Glomerular visceral epithelial cell (primary cell): ENCODE results near the gene RNF183.
A peak's percentile ranks its signal among the peaks of the same experiment; 100 is the strongest.
"Not testable (repeated sequence)": the region's sequence is repeated elsewhere in the genome, so short reads cannot be mapped to it uniquely, and the experiment has no call there.

Source experiments
- DNase-seq: peaks from one replicate; pipeline ENCODE4 v3.0.0-alpha.2; 2016; ENCODE audit errors: extremely low spot score

Gene RNF183

GRCh38 chr9:113316030-113316429, 12.9 kb upstream of the RNF183 start:
- no peak for DNase-seq

GRCh38 chr9:113315231-113315630, 12.1 kb upstream of the RNF183 start:
- DNase-seq = no peak

- no peak for DNase-seq
Measured at GRCh38 chr9:113313261-113313660, 10.1 kb upstream of the RNF183 start.

- DNase-seq = no peak
Measured at GRCh38 chr9:113311961-113312360, 8.8 kb upstream of the RNF183 start.

GRCh38 chr9:113310538-113310937, 7.4 kb upstream of the RNF183 start:
- DNase-seq = no peak

- peak; percentile 34 for DNase-seq
Measured at GRCh38 chr9:113309204-113309813, 6.1 kb upstream of the RNF183 start.

GRCh38 chr9:113307396-113307975, 4.3 kb upstream of the RNF183 start:
- peak; percentile 20 for DNase-seq

- no peak for DNase-seq
Measured at GRCh38 chr9:113306566-113306965, 3.4 kb upstream of the RNF183 start.

- no peak for DNase-seq
Measured at GRCh38 chr9:113301548-113301947, 1.6 kb downstream of the RNF183 start.

- DNase-seq = peak; percentile 23
Measured at GRCh38 chr9:113299800-113300292, 3.3 kb downstream of the RNF183 start.

GRCh38 chr9:113298924-113299770, 4.0 kb downstream of the RNF183 start:
- DNase-seq = no peak

GRCh38 chr9:113298311-113298710, 4.9 kb downstream of the RNF183 start:
- DNase-seq = no peak

GRCh38 chr9:113296796-113297558, 6.2 kb downstream of the RNF183 start:
- DNase-seq = no peak

GRCh38 chr9:113296247-113296646, 6.9 kb downstream of the RNF183 start:
- not testable (repeated sequence) for DNase-seq

GRCh38 chr9:113293285-113293878, 9.8 kb downstream of the RNF183 start:
- no peak for DNase-seq

GRCh38 chr9:113290052-113290607, 13.0 kb downstream of the RNF183 start:
- DNase-seq = no peak

- no peak for DNase-seq
Measured at GRCh38 chr9:113289091-113289490, 14.1 kb downstream of the RNF183 start.

- DNase-seq = no peak
Measured at GRCh38 chr9:113281356-113281755, 21.8 kb downstream of the RNF183 start.

GRCh38 chr9:113278840-113279239, 24.3 kb downstream of the RNF183 start:
- DNase-seq = no peak

- DNase-seq = peak; percentile 97
Measured at GRCh38 chr9:113275157-113276131, 27.7 kb downstream of the RNF183 start, which contains the start of the genes CDC26 and PRPF4. CDC26 (minus strand) TSS chr9:113275572; CDS start chr9:113272507, 3,065 bp downstream. PRPF4 (plus strand) TSS chr9:113275658; CDS start chr9:113275744, 86 bp downstream.
